ENCODE measurements around the gene RALGPS1.
A peak's percentile ranks its signal among the peaks of the same experiment; 100 is the strongest.

Gene RALGPS1

DNA sequence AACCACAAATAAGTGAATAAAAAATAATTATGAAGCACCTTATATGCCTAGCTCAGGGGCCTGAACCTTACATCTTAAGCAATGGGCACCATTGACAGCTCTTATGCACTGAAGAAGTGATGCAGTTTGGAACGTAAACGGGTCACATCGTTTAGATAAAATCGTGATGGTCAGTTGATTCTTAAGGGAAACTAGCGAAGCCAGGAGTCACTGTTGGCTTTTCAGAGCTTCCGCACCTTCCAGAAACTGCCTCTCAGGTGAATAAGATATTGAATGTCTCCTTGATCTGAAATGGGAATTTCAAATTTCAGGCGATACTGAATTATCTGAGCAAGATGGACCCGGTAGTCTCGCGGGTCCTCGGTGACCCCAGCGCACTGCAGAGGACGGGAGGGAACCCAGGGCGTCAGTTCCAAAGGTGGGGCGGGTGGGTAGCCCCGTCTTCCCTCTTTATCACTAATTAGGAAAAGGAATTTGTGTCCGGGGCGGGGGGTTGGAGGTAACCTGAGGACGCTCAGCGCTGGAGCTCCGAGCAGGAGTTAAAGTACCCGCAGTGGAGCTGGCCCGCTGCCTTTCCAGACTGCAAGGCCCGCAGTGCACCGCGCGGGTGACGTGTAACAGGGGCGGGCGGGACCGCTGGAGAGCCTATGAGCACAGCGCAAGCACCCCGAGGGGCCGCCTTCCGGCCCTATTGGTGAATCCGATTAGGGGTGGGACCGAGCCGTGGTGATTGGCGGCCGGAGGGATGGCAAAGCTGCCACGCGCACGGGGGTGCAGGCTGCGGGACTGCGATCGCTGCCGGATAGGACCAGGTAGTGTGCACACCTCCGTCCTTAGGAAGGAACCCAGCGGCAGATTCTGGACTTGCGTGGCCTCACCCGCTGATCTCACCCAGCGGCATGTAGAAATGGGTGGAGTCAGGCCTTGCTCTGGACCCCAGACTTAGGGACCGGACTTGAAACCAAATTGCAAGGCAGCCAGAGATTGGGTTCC lies 330.3 kb downstream of the RALGPS1 start:
- DNase-seq = peak; percentile 95

DNA sequence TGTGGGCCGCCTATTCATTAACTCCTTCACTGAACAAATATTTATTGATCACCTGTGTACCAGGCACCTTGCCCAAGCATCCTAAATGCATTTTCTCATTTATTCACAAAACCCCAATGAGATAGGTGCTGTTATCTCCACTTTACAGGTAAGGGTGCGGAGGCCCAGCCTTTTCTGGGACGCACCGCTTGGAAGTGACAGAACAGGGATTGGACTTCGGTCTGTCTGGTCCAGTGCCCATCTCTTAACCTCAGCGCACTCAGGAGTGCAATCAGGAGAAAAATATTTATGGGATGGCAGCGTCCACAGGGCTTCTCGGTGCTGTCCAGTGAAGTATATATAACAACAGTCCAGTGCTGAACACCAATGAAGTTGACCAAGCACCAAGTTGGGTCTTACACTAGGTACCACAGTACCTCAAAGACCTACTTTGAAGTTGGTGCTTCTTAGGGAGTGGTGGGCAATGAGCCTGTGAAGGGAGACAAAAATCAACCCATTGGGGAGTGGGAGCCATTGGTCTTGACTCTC lies 331.1 kb downstream of the RALGPS1 start:
- DNase-seq = no peak

DNA sequence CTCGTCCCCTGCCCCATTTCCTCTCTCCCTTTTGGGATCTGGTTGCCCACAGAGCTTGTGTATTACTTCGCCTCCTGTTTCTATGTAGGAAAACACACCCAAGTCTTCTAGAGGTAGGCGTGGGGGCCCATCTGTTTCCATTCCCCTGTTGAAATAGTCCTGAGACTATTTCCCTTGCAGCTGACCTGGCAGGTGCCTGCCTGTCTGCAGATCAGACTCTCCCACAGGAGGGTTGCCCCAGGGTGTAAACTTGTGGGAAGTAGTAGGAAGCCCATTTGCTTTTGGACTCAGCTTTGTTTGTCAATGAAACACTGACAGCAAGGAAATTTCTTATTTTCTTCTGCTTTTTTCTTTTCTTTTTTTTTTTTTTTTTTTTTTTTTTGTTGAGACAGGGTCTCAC lies 333.7 kb downstream of the RALGPS1 start:
- no peak for DNase-seq

DNA sequence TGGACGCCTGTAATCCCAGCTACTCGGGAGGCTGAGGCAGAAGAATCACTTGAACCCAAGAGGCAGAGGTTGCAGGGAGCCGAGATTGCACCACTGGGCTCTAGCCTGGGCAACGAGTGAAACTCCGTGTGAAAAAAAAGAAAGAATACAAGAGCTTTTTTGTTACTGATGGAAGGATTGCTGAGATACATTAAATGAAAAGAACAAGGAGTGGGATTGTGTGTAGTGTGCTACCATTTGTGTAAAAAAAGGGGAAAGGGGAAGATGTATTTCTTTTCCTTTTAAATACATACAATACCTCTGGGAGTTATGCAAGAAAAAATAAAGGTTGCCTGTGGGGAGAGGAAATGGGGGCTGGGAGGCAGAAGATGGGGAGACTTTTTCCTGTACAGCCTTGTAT lies 335.3 kb downstream of the RALGPS1 start:
- DNase-seq = no peak

DNA sequence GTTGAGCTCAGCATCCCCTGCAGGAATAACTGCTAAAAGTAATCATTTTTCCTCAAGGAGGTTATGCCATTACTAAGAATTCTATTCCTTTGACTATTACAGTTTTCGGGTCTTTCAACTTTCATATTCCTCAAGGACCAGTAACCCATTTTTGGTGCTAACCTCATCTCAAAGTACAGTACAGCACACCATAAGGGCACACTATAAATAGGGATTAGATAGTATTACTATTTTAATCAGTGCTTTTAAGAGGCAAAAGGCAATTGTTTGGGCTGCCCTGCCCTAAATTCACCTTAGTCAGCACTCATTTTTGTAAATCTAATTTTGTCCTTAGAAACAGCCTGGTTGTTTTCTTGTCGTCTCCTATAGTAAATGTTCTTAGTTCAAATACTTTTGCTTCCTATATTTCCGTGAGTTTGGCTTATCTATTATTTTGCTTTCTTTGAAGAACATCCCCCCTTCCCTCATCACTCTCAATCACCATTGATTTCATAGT lies 336.4 kb downstream of the RALGPS1 start:
- DNase-seq = no peak

DNA sequence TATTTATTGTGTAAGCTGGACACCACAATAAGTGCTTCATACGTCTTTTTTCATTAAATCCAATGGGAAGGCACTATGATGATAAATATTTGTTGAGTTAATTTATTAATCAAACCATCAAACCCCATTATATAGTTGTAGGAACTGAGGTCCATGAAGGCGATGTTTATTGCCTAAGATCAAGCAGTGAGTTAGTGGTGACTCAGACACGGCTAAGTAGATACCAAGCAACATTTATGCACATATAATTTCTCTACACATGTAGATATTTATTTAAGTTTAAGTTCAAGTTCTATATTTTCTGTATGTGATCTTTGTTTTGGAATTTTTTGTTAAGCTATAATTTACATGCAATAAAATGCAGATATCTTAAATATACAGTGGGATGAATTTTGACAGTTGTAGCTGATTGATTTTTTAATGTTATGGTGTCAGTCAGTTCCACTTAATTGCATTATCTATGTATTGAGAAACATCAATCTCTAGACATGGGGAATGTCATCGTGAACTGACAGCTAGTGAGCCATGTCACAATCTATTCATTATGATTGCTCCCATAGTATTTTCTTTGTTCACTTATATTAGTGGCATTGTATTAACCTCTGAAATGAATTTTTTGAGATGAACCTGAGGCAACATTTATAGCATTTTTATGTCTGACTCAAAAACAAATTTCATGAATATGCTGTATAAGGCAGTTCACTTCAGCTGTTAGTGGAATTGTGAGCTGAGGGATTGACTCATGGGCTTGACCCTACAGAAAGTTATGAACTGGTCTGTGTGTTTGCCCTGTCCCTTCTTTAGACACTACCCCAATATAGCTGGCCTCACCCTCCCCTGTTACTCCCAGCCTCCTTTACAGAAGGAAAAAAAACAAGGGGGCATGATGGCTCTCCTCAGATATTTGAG lies 338.1 kb downstream of the RALGPS1 start:
- DNase-seq = no peak

DNA sequence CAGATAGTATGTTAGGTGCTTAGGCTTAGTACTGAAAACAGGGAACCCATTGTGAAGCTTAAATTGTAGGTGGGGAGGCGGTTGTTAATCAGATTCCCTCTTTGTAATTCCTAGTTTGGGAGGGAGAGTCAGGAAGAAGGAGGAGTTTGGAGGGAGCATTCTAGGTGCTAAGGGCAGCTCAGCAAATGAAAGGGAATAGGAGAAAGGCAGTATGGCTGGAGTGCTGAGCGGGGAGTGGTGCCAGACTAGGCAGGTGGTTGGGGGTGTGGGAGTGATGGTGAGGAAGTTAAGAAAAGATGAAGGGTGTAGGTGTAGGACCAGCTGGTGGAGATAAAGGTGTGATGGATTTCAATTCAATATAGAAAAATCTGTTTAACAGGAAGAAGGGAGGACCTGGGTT lies 338.9 kb downstream of the RALGPS1 start:
- no peak for DNase-seq

DNA sequence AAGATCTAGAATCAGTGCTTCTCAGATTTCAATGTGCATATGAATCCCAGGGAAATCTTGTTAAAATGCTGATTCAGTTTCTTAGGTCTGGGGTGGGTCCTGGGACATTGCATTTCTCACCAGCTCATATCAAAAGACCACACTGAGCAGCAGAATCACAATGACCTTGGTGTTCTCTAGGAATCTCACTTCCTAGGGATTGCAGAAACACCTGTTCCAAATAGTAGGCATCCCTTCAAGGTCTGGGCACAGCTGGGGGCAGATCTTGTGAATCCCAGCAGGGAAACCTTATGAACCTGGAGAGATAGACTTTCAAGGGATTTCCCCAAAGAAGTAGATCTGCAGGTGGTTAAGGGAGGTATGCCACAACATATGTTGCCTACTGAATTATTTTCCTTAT lies 341.1 kb downstream of the RALGPS1 start:
- no peak for DNase-seq

DNA sequence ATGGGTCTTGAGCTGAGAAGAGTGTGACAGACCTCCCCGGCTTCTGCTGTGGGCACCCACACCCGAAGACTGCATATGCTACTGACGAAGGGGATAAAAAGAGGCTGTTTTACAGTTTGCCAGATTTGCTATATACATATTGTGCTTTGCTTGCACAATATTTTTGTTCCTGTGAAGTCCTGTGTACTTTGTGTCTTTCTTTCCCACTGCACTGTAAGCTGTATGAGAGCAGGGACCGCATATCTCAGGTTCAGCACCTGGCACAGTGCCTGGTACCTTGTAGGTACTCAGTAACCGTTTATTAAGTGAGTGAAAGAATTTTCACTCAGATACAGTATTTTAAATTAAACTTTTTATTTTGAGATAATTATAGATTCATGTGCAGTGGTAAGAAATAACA lies 341.7 kb downstream of the RALGPS1 start:
- DNase-seq = no peak

DNA sequence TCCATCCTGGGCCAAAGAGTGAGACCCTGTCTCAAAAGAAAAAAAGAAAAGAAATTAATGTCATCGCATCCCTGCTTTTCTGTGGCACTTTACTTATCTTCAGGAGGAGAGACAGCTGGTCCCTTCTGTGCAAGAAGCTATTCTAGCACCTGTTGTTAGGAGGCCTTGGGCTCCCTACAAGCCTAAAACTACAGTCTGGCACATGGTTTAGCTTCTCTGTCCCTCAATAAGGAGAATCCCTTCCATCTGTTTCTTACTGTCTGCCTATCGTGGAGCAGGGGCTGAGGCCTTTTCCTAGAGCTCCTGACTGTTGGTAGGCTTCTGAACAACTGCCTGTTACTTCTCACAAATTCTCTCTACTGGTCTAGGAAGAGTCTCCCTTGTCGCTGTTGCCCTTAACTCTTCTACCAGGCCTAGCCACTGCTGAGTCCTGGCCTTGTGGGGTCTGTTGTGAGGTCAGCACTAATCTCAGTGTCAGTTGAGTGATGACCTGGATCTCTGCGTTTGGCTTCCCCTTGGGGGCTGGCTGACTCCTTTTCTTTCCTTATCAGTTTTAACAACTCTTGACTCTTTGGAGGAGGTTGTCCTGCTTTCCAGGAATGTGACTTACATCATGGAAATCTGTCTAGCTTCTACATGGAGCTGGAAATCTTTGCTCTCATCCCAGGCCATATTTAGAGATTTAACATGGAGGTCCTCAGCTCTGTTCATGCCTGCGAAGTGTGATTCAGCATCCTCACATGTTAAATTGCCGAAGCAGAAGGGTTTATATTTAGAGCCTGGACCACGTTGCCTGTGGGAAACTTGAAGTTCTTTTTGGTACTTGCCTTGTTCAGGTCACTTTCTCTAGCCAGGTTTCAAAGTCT lies 344.3 kb downstream of the RALGPS1 start:
- DNase-seq = no peak

DNA sequence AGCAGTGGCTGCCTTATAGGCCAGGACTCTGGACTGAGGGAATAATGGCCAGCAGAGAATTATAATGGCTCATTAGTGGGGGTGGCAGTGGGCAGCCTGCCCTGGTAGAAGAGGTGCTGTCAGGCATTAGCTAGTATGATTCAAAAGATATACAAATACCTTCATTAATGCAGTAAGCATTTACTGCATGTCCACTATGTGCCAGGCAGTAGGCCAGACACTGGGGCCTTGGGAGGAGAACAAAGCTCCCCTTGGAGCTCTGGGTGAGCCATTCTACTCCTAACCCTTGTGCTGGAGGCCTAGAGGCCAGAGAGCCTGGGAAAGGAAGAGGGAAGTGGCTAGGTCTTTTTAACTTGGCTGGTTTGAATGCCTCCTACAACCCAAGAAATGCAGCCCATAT lies 348.0 kb downstream of the RALGPS1 start:
- no peak for DNase-seq

DNA sequence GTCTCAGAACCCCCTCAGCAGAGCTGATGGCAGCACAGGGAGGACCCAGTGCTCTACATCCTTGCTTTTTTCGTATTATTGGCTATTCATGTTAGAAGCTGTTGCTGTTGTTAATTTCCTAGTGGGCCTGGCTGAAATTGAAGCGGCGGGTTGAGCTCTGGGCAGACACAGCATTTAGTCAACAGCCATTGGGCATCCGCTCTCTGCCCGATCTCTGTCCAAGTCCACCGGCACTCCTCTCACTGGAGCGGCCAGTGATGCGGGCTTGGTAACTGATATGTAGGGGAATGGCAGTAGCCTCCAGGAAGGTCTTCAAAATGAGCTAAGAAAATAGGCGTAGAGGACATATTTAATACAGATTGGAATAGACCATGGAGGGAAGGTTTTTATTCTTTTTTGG lies 348.7 kb downstream of the RALGPS1 start:
- no peak for DNase-seq

DNA sequence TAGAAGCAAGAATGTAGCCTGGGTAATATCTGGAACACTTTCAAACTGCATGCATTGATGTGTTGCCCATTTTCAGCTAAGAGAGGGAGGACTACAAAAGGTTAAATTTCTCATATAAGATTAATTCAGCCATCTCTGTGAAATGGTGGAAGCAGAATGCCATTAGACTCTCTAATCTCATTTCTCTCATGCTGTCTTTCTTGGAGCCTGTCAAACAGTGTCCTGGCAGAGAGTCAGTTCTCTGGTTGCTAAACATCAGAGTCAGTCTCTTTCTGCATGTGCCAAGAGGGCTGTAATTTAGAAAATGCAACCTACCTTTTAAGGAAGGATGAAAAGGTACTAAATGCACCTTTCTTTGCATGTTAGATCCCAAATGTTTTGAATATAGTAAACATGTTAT lies 349.1 kb downstream of the RALGPS1 start:
- DNase-seq = no peak

DNA sequence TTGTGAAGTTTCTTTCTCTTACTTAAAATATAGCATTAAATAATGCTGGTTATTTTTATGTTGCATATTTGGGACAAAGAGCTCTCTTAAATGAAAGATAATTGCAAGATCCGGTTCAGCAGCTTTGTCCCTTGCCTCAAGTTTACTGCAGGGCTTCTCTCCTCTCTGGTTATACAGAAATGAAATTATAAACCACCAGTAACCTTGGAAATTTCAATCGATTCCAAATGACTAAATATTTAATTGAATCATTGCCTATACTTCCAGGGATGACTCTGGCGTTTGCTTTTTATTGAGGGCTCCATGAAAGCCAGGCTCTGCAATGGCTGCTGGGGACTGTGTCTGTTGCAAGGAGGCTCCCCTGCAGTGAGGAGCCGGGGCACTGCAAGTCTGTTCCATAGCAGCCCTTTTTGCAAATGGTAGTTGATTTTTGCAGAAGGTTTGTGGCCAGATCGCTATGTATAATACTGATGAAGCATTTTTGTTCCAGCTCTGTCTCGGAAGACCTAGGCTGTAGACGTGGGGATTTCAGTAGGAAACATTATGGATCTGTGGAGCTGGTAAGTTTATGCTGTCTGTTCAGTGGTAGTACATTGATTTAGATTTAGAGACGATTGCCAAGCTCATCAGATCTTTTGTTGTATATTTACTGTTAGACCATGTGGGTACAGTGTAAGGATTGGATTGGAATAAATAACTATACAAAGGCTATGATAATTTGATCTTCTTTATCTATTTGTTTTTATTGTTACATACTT lies 350.1 kb downstream of the RALGPS1 start, which contains the start of gene GARNL3:
GARNL3 (plus strand) TSS at position 313 of the 758 bp plus-strand sequence; CDS start at position 417, 104 bp downstream.
- no peak for DNase-seq

DNA sequence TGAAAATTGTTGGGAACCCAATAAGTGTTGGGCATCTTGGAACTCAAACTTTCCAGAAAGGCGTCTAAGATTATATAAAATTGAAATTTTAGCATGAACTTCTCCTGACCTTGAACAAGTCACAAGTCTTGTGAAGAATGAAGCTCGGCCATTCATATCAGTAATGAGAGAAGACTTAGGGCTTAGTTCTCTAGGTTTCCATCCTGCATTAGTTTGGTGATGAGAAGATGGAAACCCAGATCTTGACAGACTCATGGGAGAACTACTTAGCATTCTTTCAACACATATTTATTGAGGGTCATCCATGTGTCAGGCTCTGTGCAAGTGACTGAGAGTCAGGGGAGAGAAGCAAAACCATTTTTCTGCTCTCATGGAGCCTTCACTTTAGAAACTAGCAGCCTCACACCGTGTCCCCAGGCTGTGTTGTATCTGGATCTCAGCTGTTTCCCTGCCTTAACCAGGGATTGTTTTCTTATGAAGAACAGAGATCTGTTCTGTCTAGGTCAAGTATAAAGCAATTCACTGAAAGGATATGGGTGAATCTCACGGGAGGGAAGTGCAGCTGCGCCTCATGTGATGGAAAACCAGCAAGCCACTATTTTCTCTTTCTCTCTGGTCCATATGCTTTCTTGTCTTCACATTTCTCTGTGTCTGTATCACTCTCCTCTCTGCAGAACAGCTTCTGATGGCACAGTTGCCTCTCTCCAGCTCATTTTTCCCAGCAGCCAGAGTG lies 353.4 kb downstream of the RALGPS1 start:
- DNase-seq = no peak

DNA sequence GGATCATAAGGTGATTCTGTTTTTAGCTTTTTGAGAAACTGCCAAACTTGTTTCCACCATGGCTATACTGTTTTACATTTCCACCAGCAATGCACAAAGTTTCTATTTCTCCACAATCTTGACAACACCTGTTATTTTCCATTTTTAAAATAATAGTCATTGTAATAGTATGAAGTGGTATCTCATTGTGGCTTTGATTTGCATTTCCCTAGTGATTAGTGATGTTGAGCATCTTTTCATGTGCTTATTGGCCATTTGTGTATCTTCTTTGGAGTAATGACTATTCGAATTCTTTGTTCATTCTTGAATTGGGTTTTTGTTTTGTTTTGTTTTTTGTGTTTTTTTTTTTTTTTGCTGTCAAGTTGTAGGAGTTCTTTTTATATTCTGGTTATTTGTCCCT lies 354.9 kb downstream of the RALGPS1 start:
- no peak for DNase-seq
